SU-DHL-6 (cell line): Measurements from ENCODE around the gene PCCB.

Source experiments
- EZH2phosphoT487 ChIP-seq: fragments of 200-600 bp; sonication (generic), shearing (Covaris generic); conservative IDR thresholded peaks from 2 replicates; pipeline ENCODE4 v1.6.1; 2018; ENCODE audit warnings: mild to moderate bottlenecking, antibody characterized with exemption, low read length, moderate library complexity, mixed read lengths
- TF ChIP-seq, protein P1 (sequence below): fragments of 200-600 bp; sonication (generic); IDR thresholded peaks from one replicate; pipeline ENCODE4 v1.5.1; 2017; ENCODE audit warnings: antibody characterized with exemption, mild to moderate bottlenecking, low read length, moderate library complexity; ENCODE audit not compliant: insufficient read depth, poor library complexity, severe bottlenecking

DNA sequence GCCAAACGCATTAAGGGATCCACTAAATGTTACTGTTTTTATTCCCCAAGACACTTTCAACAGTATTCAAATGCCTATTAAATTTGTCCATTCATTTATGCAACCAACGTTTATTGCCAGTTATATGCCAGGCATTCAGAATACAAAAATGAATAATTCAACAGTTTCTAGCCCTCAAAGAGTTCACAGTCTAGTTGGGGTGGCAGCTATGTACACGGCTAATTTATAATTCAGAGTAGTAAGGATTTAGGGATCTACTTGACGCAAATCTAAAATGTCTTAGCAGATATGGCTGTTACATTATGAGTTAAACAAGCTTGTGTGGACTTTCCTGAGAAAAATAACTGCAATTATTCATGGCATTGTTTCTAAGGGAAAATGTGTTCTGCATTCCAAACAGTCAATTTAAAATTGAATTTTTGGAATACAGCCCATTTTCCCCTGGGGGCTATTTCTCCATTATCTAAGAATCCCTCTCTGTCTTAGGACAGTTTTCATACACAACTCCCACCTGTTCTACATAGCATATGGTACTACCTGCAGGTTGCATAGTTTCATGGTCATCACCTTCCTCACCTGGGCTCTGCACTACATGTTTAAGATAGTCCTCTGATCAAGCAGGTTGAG lies 42.5 kb upstream of the PCCB start:
- TF ChIP-seq, protein P1, sequence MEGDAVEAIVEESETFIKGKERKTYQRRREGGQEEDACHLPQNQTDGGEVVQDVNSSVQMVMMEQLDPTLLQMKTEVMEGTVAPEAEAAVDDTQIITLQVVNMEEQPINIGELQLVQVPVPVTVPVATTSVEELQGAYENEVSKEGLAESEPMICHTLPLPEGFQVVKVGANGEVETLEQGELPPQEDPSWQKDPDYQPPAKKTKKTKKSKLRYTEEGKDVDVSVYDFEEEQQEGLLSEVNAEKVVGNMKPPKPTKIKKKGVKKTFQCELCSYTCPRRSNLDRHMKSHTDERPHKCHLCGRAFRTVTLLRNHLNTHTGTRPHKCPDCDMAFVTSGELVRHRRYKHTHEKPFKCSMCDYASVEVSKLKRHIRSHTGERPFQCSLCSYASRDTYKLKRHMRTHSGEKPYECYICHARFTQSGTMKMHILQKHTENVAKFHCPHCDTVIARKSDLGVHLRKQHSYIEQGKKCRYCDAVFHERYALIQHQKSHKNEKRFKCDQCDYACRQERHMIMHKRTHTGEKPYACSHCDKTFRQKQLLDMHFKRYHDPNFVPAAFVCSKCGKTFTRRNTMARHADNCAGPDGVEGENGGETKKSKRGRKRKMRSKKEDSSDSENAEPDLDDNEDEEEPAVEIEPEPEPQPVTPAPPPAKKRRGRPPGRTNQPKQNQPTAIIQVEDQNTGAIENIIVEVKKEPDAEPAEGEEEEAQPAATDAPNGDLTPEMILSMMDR = no peak
- no peak for TF ChIP-seq EZH2phosphoT487
